Measurements from ENCODE around the gene RCOR2.

RCOR2 gene

DNA sequence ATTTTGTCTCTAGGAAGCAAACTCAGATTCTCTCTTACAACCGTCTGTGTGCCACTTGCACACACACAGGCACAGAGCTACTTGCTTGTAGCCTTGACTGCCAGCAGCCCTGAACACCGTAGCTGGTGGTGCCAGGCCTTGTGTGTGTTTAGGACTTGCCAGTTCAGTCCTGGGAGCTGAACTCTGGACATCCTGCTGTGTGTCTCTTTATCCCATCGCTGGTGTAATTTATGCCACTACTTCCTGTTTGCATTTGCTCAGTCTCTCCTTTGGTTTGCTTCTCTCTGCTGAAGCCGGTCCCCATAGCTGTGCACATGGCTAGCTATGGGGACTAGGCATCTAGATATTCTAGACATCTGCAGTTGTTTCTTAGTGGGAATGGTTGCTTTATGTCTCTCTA is 54.0 kb downstream of the RCOR2 start:
- FAIRE-seq, result no peak
- DNase-seq (ENCODE audit: insufficient read length, low spot score), result no peak
- no peak for TF ChIP-seq PAX5 (IDR thresholded peaks at IDR 0.05; ENCODE audit: insufficient read depth, low read length, severe bottlenecking)
- TF ChIP-seq POU2F2 (IDR thresholded peaks at IDR 0.05; ENCODE audit: low read depth, low read length), result no peak
- TF ChIP-seq POLR2AphosphoS5 (IDR thresholded peaks at IDR 0.05; ENCODE audit: low read depth, low read length), result no peak
- no peak for TF ChIP-seq TAF1 (IDR thresholded peaks at IDR 0.05; ENCODE audit: low read depth, low read length)
- TF ChIP-seq SPI1 (IDR thresholded peaks at IDR 0.05; ENCODE audit: low read depth, low read length), result no peak
- no peak for TF ChIP-seq POLR2A (IDR thresholded peaks at IDR 0.05; ENCODE audit: low read depth, low read length)

Data from GM12891 (cell line).